HL-60 (cell line): Measurements from ENCODE around the gene BSDC1.

Experiments used
- DNase-seq, 2 experiments: peaks; one replicate each; pipeline ENCODE4 v3.0.0-alpha.2; 2010 to 2020; ENCODE audit warnings: low read depth in 1 of 2, low spot score in 1 of 2
- H3K27ac ChIP-seq: fragments of 250-450 bp; sonication (Bioruptor Pico); replicated peaks from 2 replicates; pipeline ENCODE4 v1.5.1; 2020; ENCODE audit warnings: mild to moderate bottlenecking, moderate library complexity
- H3K27me3 ChIP-seq: fragments of 250-450 bp; sonication (Bioruptor Pico); 2 replicates; pipeline ENCODE4 v1.5.1; 2021; ENCODE audit warnings: mild to moderate bottlenecking, moderate library complexity; ENCODE audit not compliant: insufficient read depth, poor library complexity, severe bottlenecking
- H3K4me3 ChIP-seq: replicated peaks from 2 replicates; pipeline ENCODE4 v1.5.1; 2011; ENCODE audit warnings: mild to moderate bottlenecking, control low read depth, low read length; ENCODE audit not compliant: insufficient read depth
- GABPA ChIP-seq: IDR thresholded peaks from 2 replicates; pipeline ENCODE4 v1.6.1; 2012; ENCODE audit warnings: low read depth
- POLR2AphosphoS5 ChIP-seq: IDR thresholded peaks from 2 replicates; pipeline ENCODE4 v1.6.1; 2012; ENCODE audit warnings: low read depth
- SPI1 ChIP-seq: IDR thresholded peaks from 2 replicates; pipeline ENCODE4 v1.6.1; 2012; ENCODE audit warnings: low read depth, mild to moderate bottlenecking, borderline replicate concordance
- TF ChIP-seq, protein P1 (sequence below): IDR thresholded peaks from 2 replicates; pipeline ENCODE4 v1.6.1; 2012; ENCODE audit warnings: low read depth; ENCODE audit not compliant: insufficient replicate concordance
- TF ChIP-seq, protein P2 (sequence below): IDR thresholded peaks from one replicate; pipeline ENCODE4 v1.5.1; 2011; ENCODE audit warnings: low read length, control low read depth, inconsistent platforms; ENCODE audit not compliant: insufficient read depth

Gene BSDC1

DNA sequence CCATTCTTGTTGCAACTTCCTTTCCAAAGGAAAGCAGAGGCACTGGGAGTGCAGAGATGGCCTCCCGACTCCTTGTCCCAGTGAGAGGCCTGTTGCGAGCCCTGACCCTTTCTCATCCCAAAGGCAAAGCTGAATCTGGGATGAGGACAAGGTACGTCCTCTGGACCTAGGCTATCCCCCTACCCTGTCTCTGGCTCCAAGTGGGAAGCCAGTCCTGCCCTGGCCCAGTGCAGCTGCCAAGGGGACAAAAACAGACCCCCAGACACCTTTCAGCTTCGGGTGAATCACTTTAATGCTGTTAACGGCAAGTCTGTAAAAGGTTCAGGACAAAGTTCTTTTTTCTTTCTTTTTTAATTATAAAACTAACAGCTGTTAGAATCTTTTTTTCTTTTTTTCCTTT, 29.4 kb downstream of the BSDC1 start:
- H3K27me3 ChIP-seq = no peaks in the 10 kb centered on the region
- H3K4me3 ChIP-seq = no peak overlapping the region
- TF ChIP-seq, protein P1, sequence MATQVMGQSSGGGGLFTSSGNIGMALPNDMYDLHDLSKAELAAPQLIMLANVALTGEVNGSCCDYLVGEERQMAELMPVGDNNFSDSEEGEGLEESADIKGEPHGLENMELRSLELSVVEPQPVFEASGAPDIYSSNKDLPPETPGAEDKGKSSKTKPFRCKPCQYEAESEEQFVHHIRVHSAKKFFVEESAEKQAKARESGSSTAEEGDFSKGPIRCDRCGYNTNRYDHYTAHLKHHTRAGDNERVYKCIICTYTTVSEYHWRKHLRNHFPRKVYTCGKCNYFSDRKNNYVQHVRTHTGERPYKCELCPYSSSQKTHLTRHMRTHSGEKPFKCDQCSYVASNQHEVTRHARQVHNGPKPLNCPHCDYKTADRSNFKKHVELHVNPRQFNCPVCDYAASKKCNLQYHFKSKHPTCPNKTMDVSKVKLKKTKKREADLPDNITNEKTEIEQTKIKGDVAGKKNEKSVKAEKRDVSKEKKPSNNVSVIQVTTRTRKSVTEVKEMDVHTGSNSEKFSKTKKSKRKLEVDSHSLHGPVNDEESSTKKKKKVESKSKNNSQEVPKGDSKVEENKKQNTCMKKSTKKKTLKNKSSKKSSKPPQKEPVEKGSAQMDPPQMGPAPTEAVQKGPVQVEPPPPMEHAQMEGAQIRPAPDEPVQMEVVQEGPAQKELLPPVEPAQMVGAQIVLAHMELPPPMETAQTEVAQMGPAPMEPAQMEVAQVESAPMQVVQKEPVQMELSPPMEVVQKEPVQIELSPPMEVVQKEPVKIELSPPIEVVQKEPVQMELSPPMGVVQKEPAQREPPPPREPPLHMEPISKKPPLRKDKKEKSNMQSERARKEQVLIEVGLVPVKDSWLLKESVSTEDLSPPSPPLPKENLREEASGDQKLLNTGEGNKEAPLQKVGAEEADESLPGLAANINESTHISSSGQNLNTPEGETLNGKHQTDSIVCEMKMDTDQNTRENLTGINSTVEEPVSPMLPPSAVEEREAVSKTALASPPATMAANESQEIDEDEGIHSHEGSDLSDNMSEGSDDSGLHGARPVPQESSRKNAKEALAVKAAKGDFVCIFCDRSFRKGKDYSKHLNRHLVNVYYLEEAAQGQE = no peak
- TF ChIP-seq POLR2AphosphoS5 (no peak), SPI1 (no peak), GABPA (no peak)
- TF ChIP-seq, protein P2, sequence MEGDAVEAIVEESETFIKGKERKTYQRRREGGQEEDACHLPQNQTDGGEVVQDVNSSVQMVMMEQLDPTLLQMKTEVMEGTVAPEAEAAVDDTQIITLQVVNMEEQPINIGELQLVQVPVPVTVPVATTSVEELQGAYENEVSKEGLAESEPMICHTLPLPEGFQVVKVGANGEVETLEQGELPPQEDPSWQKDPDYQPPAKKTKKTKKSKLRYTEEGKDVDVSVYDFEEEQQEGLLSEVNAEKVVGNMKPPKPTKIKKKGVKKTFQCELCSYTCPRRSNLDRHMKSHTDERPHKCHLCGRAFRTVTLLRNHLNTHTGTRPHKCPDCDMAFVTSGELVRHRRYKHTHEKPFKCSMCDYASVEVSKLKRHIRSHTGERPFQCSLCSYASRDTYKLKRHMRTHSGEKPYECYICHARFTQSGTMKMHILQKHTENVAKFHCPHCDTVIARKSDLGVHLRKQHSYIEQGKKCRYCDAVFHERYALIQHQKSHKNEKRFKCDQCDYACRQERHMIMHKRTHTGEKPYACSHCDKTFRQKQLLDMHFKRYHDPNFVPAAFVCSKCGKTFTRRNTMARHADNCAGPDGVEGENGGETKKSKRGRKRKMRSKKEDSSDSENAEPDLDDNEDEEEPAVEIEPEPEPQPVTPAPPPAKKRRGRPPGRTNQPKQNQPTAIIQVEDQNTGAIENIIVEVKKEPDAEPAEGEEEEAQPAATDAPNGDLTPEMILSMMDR = no peak
- DNase-seq = no peak
- no peak overlapping the region for H3K27ac ChIP-seq

DNA sequence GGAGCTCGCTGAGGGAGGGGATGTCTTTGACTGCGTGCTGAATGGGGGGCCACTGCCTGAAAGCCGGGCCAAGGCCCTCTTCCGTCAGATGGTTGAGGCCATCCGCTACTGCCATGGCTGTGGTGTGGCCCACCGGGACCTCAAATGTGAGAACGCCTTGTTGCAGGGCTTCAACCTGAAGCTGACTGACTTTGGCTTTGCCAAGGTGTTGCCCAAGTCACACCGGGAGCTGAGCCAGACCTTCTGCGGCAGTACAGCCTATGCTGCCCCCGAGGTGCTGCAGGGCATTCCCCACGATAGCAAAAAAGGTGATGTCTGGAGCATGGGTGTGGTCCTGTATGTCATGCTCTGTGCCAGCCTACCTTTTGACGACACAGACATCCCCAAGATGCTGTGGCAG, 30.5 kb downstream of the BSDC1 start:
- Histone ChIP-seq H3K4me3 (no peak overlapping the region), H3K27ac (no peak overlapping the region), H3K27me3 (no peaks in the 10 kb centered on the region)
- DNase-seq = no peak
- TF ChIP-seq SPI1 (no peak), GABPA (no peak), POLR2AphosphoS5 (no peak)
- TF ChIP-seq, protein P2 = no peak
- TF ChIP-seq, protein P1 = no peak

DNA sequence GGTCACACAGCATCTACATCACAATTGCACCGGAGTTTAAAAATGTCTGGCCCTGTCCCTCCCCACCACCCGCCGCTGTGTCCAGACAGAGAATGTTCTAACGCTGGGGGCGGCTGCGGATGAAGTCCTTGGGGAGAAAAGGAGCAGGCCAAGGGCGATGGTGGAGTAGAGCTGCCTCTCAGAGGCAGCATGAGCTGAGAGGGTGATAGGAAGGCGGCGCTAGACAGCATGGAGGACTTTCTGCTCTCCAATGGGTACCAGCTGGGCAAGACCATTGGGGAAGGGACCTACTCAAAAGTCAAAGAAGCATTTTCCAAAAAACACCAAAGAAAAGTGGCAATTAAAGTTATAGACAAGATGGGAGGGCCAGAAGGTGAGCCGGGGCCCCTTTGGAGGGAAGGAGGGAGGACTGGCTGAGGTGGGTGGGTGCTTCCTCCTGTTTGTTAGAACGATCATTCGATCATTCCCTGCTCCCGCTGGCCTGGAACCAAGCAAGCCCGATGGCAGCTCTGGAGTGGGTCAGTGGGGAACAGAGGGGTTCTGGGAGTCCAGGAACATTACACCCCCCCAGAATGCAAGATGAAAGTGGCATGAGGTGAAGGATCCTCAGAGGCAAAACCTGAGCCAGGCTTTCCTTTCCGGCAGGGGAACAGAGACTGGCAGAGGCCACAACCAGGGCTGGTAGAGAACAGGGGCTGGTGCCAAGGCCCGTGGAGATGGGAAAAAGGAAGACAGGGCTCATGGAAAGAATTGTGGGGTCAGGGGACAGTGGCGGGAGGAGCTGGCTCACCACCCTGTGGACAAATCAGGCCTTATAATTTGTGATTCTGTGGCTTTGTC, 31.5 kb downstream of the BSDC1 start, which contains the start of the genes FAM229A and TSSK3:
Gene FAM229A (minus strand): TSS at position 12 of the 840 bp plus-strand sequence. CDS start 394 bp downstream, outside the sequence.
Gene TSSK3 (plus strand): TSS at position 66 of the 840 bp plus-strand sequence. CDS start 163 bp downstream, at position 229.
- Histone ChIP-seq H3K27me3 (no peaks in the 10 kb centered on the region), H3K4me3 (no peak within 1 kb of the TSS), H3K27ac (no peak within 1 kb of the TSS)
- TF ChIP-seq, protein P1 = no peak
- TF ChIP-seq, protein P2 = no peak
- TF ChIP-seq GABPA (no peak), SPI1 (no peak), POLR2AphosphoS5 (no peak)
- no peak for DNase-seq
